H1 (cell line): Measurements from ENCODE around the gene IFITM2.

Source experiments
- CBX5 ChIP-seq: fragments of 300-800, 300-1000 bp; sonication (generic); IDR thresholded peaks from 2 replicates; pipeline ENCODE4 v1.7.1; 2016; ENCODE audit warnings: antibody characterized with exemption, low read length, low read depth
- CTCF ChIP-seq, 3 experiments: IDR thresholded peaks; 1 replicate in 2 of 3; 2 replicates in 1 of 3; pipeline versions ENCODE4 v1.5.1 to v1.6.1; 2011; ENCODE audit warnings: low read length in 3 of 3, mild to moderate bottlenecking in 3 of 3, inconsistent platforms in 2 of 3, low read depth in 1 of 3, moderate library complexity in 1 of 3; ENCODE audit not compliant: insufficient read depth in 1 of 3; ENCODE audit errors: control extremely low read depth in 1 of 3
- POLR2AphosphoS5 ChIP-seq: IDR thresholded peaks from 2 replicates; pipeline ENCODE4 v1.6.1; 2011; ENCODE audit warnings: low read depth, low read length
- TEAD4 ChIP-seq: IDR thresholded peaks from 2 replicates; pipeline ENCODE4 v1.6.1; 2012; ENCODE audit warnings: low read depth, low read length, inconsistent platforms, mixed read lengths
- ZNF274 ChIP-seq: IDR thresholded peaks from 2 replicates; pipeline ENCODE4 v1.7.0; 2012; ENCODE audit warnings: low read length, borderline replicate concordance; ENCODE audit errors: extremely low read depth

GRCh38 chr11:330694-331357 is 23.2 kb downstream of the IFITM2 start:
- TF ChIP-seq CTCF (IDR thresholded peaks at IDR 0.05; ENCODE audit: control extremely low read depth in 1 of 3, insufficient read depth in 1 of 3, low read depth in 1 of 3, low read length in 3 of 3) (no peak), CBX5 (no peak), TEAD4 (no peak), POLR2AphosphoS5 (no peak), ZNF274 (no peak)
